ENCODE data around the gene GBA3. TPM values are rescaled to one million over a fixed set of nuclear protein-coding genes. Genes with fewer than 3 reads are reported as not detected.

The GBA3 gene
- total and polyA plus RNA-seq, 2 experiments from 2014 or later = not detected

DNA sequence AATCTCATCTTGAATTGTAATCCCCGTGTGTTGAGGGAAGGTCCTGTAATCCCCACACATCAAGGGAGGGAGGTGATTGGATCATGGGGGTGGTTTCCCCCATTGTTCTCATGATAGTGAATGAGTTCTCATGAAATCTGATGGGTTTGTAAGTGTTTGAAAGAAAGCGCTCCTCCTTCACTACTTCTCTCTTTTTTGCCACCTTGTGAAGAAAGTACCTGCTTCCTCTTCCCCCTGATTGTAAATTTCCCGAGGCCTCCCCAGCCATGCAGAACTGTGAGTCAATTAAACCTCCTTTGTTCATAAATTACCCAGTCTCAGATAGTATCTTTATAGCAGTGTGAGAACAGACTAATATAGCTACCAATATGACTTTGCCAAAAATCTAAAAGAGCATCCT lies 41.1 kb downstream of the GBA3 start (continued):
- TF ChIP-seq, protein P1, sequence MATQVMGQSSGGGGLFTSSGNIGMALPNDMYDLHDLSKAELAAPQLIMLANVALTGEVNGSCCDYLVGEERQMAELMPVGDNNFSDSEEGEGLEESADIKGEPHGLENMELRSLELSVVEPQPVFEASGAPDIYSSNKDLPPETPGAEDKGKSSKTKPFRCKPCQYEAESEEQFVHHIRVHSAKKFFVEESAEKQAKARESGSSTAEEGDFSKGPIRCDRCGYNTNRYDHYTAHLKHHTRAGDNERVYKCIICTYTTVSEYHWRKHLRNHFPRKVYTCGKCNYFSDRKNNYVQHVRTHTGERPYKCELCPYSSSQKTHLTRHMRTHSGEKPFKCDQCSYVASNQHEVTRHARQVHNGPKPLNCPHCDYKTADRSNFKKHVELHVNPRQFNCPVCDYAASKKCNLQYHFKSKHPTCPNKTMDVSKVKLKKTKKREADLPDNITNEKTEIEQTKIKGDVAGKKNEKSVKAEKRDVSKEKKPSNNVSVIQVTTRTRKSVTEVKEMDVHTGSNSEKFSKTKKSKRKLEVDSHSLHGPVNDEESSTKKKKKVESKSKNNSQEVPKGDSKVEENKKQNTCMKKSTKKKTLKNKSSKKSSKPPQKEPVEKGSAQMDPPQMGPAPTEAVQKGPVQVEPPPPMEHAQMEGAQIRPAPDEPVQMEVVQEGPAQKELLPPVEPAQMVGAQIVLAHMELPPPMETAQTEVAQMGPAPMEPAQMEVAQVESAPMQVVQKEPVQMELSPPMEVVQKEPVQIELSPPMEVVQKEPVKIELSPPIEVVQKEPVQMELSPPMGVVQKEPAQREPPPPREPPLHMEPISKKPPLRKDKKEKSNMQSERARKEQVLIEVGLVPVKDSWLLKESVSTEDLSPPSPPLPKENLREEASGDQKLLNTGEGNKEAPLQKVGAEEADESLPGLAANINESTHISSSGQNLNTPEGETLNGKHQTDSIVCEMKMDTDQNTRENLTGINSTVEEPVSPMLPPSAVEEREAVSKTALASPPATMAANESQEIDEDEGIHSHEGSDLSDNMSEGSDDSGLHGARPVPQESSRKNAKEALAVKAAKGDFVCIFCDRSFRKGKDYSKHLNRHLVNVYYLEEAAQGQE (IDR thresholded peaks at IDR 0.05; ENCODE audit: unreplicated experiment) = no peak
- no peak for TF ChIP-seq STAT1 (IDR thresholded peaks at IDR 0.05; ENCODE audit: unreplicated experiment)
- TF ChIP-seq, protein P2, sequence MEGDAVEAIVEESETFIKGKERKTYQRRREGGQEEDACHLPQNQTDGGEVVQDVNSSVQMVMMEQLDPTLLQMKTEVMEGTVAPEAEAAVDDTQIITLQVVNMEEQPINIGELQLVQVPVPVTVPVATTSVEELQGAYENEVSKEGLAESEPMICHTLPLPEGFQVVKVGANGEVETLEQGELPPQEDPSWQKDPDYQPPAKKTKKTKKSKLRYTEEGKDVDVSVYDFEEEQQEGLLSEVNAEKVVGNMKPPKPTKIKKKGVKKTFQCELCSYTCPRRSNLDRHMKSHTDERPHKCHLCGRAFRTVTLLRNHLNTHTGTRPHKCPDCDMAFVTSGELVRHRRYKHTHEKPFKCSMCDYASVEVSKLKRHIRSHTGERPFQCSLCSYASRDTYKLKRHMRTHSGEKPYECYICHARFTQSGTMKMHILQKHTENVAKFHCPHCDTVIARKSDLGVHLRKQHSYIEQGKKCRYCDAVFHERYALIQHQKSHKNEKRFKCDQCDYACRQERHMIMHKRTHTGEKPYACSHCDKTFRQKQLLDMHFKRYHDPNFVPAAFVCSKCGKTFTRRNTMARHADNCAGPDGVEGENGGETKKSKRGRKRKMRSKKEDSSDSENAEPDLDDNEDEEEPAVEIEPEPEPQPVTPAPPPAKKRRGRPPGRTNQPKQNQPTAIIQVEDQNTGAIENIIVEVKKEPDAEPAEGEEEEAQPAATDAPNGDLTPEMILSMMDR (conservative IDR thresholded peaks at IDR 0.05; ENCODE audit: low read depth in 2 of 2) = no peak
- no peak for TF ChIP-seq EZH2 (IDR thresholded peaks at IDR 0.05; ENCODE audit: low read depth, unreplicated experiment)
- TF ChIP-seq, protein P3, sequence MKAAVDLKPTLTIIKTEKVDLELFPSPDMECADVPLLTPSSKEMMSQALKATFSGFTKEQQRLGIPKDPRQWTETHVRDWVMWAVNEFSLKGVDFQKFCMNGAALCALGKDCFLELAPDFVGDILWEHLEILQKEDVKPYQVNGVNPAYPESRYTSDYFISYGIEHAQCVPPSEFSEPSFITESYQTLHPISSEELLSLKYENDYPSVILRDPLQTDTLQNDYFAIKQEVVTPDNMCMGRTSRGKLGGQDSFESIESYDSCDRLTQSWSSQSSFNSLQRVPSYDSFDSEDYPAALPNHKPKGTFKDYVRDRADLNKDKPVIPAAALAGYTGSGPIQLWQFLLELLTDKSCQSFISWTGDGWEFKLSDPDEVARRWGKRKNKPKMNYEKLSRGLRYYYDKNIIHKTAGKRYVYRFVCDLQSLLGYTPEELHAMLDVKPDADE (IDR thresholded peaks at IDR 0.05) = no peak
- no peak for TF ChIP-seq POLR2AphosphoS5 (IDR thresholded peaks at IDR 0.05; ENCODE audit: low read depth)
- no peak for TF ChIP-seq EZH2phosphoT487 (IDR thresholded peaks at IDR 0.05; ENCODE audit: unreplicated experiment)

DNA sequence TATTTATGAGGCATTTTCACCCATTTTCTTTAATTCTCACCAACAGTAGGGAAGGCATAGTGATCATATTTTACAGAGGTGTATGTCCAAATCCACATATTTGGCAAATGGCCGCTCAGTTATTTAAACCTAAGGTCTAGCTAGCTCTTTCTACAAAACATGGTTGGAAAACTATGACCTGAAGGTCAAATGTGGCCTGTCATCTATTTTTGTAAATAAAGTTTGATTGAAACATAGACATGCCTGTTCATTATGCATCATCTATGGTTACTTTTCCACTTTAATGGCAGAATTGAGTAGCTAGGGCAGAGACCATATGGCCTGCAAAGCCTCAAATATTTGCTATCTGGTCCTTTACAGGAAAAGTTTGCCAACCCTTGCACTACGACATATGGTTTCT lies 44.2 kb downstream of the GBA3 start:
- H3K4me2 ChIP-seq = no peak overlapping the region
- no peak overlapping the region for H3K4me3 ChIP-seq
- H3K27me3 ChIP-seq (ENCODE audit: insufficient read depth) = no peaks in the 10 kb centered on the region
- DNase-seq (ENCODE audit: low spot score) (no peak), ATAC-seq (no peak)
- H2AFZ ChIP-seq = no peak overlapping the region
- H3K27ac ChIP-seq (ENCODE audit: low read depth) = no peak overlapping the region
- Mint-ChIP-seq H3K27me3 (ENCODE audit: insufficient read depth, low read depth, poor library complexity) (no peaks in the 10 kb centered on the region), H3K27ac (no peak overlapping the region), H3K4me3 (no peak overlapping the region), H3K4me1 (peaks cover 4% of the 10 kb centered on the region; the same call in 2 of the 3 replicates), H3K36me3 (ENCODE audit: low read depth) (no peaks in the 10 kb centered on the region), H3K9me3 (no peaks in the 10 kb centered on the region; the same call in 2 of the 3 replicates)
- H3F3A ChIP-seq (replicated peaks; ENCODE audit: low read depth) = no peaks in the 10 kb centered on the region
- TF ChIP-seq POLR2AphosphoS5 (IDR thresholded peaks at IDR 0.05; ENCODE audit: low read depth) (no peak), NANOG (IDR thresholded peaks at IDR 0.05; ENCODE audit: borderline replicate concordance) (no peak)
- TF ChIP-seq, protein P1 (IDR thresholded peaks at IDR 0.05; ENCODE audit: unreplicated experiment) = no peak
- no peaks in the 10 kb centered on the region for H3K79me2 ChIP-seq (replicated peaks; ENCODE audit: insufficient read depth)
- H3K9me2 ChIP-seq (ENCODE audit: insufficient read depth) = peaks cover 14% of the 10 kb centered on the region; the same call in 1 of the 2 replicates
- H3K4me1 ChIP-seq (ENCODE audit: insufficient read depth) = 0 out of 2 replicates have a peak, but pooled peaks cover 1% of the 10 kb centered on the region
- no peaks in the 10 kb centered on the region for H3K36me3 ChIP-seq (ENCODE audit: insufficient read depth)
- H4K20me1 ChIP-seq (replicated peaks; ENCODE audit: insufficient read depth) = no peaks in the 10 kb centered on the region
